Retina (tissue), 1 donor: ENCODE measurements around the gene ZNF587.
"Not testable (repeated sequence)": the region's sequence is repeated elsewhere in the genome, so short reads cannot be mapped to it uniquely, and the experiment has no call there.

Source experiments
- DNase-seq: peaks from one replicate; pipeline ENCODE4 v3.0.0-alpha.2; 2016

Gene ZNF587

DNA sequence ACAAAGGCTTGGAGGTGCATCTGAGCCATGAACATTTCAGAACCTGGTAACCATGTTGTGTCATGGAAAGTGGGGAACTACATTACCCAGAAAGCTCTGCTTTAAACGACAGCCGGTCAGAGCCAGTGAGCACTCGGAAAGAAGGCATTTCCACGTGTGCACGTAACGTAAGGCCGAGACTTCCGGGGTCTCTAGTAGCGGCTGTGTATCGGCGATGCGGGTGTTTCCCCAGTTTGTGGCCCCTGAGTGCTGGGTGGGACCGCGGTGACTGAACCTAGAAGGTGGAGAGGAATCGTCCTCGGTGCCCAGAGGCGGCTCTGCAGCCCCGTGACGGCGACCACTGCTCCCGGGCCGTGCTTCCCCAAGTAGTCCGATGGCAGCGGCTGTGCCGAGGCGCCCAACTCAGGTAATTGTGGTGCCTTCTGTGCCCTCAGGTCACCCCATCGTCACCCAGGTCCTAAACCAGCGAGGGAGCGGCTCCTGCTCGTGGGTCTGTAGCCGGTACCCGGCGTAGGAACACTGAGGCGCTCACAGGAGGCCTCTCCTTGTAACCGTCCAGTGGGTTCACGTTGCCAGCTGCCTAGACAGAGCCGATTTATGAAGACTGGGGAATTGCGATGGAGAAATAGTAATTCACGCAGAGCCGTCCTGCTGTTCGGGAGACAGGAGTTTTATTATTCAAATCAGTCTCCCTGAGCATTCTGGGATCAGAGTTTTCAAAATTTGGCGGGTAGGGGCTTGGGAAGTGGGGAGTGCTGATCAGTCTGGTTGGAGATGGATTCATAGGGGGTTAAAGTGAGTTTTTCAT, at the start of gene ZNF587:
Gene ZNF587 (plus strand): TSS at position 194 of the 808 bp plus-strand sequence. CDS start 180 bp downstream, at position 374.
- DNase-seq = peak; percentile 81

DNA sequence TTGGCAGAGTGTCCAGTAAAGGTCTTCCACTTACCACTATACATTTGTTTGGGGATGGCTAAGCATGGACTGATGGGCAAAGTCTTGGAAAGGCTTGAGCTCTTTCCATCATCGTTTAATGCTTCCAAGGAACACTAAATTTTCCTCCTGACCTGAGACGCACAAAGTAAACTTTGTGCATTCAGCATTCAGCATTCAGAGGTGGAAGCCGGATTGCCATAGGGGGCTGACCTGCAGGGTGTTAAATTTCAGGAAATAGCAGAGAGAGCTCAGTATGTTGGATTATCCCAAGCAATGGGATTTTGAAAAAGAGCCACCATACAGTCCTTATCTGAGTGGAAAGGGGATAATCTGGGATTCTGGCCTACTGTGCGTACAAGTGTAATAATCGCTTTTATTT, 49.0 kb upstream of the ZNF587 start:
- no peak for DNase-seq

DNA sequence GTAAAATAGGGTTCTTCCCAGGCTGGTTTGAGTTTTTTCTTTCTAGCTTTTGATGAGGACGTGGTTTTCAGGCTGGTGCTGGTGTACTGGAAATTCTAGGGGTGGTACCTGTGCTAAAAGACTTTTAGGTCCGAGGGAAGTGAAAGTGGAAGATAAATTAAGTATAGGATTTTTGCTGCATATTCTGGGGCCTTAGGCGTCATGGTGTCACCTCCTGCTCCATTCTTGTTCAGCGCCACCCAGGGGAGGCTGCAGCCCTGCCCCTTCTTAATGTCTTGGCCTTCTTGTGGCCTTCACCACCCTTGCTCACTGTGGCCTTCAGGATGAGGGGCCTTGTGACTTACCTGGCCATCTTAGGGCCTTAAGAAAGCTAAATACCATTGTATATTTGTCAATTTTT, 47.4 kb upstream of the ZNF587 start:
- DNase-seq = no peak

DNA sequence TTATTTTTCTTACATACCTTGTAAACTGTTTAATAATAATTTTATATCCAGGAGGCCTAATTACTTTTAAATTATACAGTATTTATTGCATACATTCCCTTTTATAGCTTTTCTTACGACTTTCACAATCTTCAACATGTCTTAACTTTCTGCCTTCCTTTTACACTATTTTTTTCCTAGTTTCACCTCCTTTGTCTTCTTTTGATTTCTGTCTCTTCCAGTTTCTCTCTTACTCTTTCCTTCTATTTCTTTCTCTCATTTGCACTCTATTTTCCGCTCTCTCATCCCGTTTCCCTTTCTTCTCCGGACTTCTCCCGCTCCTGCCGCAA, 46.4 kb upstream of the ZNF587 start:
- DNase-seq = no peak

DNA sequence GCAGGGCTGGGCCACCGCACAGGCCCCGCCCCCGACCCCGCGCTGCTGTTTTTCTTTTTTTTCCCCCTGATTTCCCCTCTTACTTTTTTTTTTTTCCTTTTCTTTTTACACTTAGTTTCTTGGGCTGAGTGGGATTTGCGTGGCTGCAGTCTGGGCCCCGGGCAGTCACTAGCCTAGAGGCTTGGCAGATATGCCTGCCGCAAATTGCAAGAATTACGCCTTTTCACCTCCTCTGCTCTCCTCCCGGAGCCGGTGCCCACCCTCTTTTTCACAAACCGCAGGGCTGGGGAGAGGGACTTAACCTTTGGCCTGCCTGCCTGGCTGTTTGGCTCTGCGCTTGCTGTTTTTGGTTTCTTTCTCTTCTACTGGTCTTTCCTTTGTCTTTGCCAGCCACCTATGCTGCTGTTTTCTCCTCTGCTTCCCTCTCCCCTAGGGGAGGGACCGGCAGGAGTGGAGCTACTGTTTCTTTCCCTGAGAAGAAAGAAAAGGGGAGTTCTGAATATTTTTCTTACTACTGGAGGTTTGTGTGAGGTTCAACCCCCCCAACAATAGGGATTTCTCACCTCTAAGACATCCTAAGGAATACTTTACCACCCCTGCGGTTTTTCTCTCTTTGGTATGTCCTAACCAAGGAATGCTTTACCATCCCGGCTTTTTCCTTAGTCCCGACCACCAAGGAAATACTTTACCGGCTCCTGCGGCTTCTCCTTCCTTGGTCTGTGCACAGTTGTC, 45.9 kb upstream of the ZNF587 start:
- DNase-seq = peak; percentile 83

DNA sequence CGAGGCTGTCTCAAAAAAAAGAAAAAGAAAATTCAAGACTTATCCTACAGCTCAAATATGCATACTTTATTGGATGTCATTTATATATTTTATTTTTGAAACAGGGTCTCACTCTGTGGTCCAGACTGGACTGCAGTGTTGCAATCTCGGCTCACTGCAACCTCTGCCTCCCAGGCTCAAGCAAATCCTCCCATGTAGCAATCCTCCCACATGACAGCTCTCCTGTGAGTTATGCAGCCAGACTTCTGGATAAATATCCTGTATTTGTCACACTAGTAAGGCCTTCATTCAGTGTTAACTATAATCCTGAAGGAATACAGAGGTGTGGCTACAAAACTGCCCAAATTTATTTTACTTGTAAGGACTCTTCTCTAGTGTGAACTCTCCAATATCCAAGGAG, 42.1 kb upstream of the ZNF587 start:
- DNase-seq = no peak

DNA sequence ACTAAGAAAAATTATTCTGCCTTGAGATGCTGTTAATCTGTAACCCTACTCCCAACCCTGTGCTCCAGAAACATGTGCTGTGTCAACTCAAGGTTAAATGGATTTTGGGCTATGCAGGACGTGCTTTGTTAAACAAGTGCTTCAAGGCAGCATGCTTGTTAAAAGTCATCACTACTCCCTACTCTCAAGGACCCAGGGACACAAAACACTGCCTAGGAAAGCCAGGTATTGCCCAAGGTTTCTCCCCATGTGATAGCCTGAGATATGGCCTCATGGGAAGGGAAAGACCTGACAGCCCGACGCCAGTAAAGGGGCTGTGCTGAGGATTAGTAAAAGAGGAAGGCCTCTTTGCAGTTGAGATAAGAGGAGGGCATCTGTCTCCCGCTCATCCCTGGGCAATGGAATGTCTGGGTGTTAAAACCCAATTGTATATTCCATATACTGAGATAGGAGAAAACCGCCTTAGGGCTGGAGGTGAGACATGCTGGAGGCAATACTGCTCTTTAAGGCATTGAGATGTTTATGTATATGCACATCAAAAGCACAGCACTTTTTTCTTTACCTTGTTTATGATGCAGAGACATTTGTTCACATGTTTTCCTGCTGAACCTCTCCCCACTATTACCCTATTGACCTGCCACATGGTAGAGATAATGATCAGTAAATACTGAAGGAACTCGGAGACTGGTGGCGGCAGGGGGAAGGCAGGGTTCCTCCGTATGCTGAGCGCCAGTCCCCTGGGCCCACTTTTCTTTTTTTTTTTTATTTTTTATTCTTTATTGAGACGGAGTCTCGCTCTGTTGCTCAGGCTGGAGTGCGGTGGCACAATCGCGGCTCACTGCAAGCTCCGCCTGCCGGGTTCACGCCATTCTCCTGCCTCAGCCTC, 39.0 kb upstream of the ZNF587 start:
- not testable (repeated sequence) for DNase-seq

DNA sequence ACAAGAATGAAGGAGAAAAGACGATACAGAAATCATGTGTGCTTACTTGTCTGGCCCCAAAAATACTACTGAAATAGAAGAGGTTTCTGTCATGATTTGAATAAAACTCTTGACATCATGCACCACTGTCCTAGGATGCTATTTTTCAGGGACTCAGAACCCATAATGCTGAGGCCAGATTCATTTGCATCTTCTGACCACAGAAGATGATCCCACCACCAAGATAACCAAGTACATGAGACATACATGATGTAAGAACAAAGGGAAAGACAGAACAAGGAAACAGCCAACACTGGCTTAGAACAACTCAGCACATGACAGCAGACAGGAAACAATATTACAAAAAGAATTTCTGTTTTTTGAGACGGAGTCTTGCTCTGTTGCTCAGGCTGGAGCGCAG, 37.4 kb upstream of the ZNF587 start:
- no peak for DNase-seq

DNA sequence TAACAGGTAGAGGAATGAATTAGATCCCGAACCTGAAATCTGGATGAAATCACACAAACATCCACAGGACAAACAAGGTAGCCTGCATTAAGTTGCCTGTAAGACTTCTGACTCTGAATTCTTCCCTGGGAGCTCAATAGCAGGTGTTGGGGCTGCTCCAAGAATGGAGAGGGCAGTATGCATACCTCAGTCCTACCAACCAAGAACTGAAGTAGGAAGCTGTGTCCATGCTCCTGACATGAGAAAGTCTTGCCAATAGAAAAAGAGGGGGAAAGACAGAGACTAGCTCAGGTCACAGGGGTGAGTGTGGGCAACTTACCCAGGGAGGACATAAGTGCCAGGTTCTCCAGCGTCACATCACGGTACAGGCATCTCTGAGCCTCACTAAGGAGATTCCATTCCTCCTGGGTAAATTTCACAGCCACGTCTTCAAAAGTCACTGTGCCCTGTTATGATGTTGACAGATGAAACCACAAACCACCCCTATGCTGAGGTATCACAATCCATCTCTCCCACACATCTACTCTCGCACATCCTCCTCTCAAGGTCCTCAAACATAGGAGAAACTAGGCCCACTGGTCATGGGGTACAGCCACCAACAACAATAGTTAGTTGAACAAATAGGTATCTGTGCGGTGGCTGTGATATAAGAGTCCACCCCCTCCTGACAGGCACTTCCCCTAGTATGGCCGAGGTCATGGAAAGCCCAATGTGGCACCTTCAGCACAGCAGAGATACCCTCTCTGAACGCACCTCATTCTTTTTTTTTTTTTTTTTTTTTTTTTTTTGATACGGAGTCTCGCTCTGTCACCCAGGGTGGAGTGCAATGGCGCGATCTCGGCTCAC, 36.5 kb upstream of the ZNF587 start:
- DNase-seq = not testable (repeated sequence)

DNA sequence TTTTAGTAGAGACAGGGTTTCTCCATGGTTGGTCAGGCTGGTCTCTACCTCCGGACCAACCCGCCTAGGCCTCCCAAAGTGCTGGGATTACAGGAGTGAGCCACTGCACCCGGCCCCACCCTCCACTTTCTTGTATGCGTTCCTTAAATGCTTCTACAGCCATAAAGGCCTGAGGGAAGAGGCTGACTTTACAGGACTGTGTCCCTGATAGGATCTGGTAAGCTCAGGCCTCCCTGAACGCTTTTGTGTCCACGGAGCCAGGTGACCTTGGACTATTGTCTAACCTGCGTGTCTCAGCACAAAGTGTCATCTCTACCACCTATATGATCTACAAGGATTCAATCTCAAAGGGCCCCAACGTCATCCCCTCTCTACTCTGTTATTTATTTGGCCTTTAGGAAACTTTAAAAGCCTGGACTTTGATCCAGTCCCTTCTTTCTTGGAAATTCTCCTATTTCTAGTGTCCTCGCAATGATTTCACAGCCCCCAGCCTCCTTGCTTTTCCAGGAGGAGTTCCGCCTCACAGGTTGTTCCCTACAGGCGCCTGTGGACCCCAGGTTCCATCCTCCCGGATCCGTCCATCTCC, 35.6 kb upstream of the ZNF587 start:
- no peak for DNase-seq

DNA sequence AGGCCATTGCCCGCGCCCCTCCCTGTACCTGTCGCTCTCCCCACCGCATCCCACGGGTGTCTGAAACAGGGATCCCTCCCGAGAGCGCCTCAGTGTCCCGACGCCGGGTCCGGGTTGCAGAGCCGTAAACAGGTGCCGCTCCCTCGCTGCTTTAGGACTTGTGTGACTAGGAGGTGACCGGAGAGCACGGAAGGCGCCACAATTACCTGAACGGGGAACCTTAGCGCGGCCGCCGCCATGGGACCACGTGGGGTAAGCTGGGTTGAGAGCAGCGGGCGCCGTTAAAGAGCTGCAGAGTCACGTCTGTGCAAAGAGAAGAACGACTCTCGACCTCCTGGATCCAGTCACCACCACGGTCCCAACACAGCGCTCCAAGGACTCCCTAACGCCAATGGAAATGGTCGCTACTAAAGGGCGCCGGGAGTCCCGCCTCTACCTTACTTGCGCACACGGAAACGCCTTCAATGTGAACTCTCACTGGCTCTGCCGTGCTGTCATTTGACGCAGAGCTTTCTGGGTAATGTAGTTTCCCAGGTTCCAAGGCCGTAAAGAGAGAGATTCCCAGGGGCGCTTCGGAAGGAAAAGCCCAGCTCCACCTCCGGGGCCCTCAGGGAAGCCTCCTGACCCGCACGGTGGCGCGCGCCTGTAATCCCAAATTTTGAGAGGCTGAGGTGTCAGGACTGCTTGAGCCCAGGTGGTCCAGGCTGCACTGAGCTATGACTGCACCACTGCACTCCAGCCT, 35.0 kb upstream of the ZNF587 start, which contains the start of gene ZNF552:
Gene ZNF552 (minus strand): TSS at position 409 of the 742 bp plus-strand sequence. CDS start 170 bp downstream, at position 239.
- peak; percentile 89 for DNase-seq

DNA sequence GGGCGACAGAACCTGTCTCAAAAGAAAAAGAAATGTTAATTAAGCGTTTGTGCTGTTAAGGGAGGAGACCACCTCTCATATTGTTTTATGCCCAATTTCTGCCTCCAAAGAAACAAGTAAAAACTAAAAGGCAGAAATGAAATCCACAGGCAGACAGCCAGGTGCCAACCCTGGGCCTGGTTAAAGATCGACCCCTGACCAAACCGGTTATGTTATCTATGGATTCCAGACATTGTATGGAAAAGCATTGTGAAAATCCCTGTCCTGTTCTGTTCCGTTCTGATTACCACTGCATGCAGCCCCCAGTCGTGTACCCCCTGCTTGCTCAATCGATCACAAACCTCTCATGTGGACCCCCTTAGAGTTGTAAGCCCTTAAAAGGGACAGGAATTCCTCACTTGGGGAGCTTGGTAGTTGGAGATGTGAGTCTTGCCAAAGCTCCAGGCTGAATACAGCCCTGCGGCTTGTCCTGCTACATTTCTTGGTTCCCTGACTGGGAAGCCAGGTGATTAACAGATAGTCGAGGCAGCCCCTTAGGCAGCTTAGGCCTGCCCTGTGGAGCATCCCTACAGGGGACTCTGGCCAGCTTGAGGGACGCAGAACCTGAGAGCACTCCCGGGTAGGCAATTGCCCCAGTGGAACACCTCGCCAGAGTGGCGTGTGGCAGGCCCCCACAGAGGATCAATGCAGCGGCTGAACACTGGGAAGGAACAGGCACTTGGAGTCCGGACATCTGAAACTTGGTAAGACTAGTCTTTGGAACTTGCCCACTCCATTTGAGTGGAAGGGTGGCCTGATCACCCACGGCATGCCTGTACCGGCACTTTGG, 34.2 kb upstream of the ZNF587 start:
- DNase-seq = no peak

DNA sequence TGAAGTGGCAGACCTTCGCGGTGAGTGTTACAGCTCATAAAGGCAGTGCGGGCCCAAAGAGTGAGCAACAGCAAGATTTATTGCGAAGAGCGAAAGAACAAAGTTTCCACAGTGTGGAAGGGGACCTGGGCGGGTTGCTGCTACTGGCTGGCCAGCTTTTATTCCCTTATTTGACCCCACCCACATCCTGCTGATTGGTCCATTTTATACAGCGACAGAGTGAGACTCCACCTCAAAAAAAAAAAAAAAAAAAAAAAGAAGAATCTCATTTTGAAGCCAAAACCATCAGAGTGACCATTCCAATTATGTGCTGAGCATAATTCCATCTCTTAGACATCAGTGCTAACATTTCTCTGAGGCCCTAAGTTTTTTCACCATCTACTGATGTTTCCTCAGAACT, 33.0 kb upstream of the ZNF587 start:
- no peak for DNase-seq

DNA sequence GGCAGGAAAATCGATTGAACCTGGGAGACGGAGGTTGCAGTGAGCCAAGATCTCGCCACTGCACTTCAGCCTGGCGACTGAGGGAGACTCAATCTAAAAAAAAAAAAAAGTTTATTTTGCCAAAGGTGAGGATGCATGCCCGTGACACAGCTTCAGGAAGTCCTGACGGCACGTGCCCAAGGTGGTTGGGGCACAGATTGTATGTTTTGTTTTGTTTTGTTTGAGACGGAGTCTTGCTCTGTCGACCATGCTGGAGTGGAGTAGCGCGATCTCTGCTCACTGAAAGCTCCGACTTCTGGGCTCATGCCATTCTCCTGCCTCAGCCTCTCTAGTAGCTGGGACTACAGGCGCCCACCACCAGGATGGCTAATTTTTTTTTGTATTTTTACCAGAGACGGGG, 31.7 kb upstream of the ZNF587 start:
- DNase-seq = no peak

DNA sequence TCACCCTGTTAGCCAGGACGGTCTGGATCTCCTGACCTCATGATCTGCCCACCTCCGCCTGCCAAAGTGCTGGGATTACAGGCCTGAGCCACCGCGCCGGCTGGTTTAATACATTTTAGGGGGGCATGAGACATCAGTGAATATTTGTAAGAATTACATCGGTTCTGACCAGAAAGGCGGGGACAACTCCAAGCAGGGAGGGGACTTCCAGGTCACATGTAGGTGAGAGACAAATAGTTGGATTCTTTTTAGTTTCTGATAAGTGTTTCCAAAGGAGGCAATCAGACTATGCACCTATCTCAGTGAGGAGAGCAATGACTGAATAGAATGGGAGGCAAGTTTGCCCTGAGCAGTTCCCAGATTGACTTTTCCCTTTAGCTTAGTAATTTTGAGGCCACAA, 31.3 kb upstream of the ZNF587 start:
- no peak for DNase-seq

DNA sequence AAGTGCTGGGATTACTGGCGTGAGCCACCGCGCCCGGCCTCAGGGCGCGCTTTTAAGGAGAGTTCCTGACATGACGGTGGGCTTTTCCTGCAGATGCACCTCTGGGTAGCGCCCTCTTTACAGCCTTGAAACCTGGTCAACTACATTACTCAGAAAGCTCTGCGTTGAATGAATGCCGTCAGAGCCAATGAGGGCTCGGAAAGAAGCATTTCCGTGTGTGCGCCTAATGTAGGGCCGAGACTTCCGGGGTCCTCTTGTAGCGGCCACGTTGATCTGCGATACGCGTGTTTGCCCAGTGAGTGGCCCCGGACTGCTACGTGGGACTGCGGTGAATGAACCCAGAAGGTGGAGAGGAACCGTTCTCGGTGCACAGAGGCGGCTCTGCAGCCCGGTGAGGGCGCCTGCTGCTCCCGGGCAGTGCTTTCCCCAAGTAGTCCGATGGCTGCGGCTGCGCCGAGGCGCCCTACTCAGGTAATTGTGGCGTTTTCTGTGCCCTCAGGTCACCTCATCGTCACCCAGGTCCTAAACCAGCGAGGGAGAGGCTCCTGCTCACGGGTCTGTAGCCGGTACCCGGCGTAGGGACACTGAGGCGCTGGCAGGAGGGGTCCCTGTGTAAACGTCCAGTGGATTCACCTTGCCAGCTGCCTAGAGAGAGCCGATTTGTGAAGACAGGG, 30.0 kb upstream of the ZNF587 start:
- DNase-seq = peak; percentile 88

DNA sequence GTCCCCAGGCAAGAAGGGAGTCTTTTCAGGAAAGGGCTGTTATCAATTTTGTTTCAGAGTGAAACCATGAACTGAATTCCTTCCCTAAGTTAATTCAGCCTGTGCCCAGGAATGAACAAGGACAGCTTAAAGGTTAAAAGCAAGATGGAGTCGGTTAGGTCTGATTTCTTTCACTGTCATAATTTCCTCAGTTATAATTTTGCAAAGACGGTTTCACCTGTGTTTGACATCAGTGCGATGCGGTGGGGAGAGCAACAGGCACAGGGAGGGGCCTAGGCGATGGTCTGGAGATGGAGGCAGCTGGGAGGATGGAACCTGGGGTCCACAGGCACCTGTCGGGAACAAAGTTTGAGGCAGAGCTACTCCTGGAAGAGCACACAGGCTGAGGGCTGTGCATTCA, 29.1 kb upstream of the ZNF587 start:
- DNase-seq = no peak

DNA sequence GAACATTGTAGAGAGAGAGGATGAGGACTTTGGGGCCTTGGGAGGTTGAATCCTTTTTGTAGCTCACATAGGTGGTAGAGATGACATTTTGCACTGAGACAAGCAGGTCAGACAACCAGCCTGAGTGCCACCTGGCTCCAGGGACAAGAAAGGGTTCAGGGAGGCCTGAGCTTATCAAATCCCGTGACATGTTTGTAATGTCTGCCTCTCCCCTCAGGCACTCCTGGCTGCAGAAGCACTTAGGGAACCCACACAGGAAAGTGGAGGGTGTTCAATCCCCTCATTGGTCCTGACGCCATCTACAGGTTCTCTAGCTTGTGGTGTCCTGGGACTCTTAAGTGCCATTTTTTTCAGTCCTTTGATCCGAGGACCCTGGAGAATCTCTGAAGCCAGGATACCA, 28.6 kb upstream of the ZNF587 start:
- not testable (repeated sequence) for DNase-seq

DNA sequence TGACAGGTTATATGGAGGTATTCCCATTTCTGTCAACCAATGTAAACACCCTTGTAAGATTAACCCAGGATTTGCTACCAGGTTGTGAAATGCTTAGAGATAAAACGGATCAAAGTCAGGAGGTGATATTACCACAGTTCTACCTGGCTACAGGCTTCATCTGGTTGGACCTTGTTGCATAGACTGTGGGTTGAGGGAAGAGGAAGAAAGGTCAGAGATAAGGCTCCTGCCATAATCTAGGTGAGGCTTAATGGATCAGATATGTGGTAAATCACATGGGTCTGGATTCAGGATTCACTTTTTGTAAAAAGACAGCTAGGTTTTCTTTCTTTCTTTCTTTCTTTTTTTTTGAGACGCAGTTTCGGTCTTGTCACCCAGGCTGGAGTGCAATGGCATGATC, 28.2 kb upstream of the ZNF587 start:
- DNase-seq = not testable (repeated sequence)

DNA sequence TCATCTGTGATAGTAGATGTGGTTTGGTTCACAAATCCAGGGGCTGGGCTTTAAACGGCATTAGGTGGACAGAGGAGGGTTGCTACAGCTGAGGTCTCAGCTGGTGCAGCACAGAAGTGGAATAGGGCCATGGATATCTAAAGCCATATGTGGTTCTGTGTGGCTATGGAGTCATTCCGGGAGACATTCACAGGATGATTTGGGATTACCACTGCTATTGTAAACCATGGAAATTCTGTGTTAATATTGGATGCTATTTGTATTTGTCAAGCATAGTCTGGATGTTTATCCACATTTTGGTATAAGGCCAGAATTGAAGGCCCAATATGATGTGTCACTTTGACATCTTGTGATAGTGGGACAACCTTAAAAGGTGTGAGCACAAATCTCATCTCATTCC, 26.5 kb upstream of the ZNF587 start:
- DNase-seq = not testable (repeated sequence)
